Measurements from ENCODE around the gene NEK9. TPM values are rescaled to one million over a fixed set of nuclear protein-coding genes. Genes with fewer than 3 reads are reported as not detected.

The NEK9 gene
- total RNA-seq, 1 donor from 2014 or later = 25.9 TPM

GRCh38 chr14:75098212-75098611 is 28.6 kb downstream of the NEK9 start:
- H3K9me3 Mint-ChIP-seq = no peaks in the 10 kb centered on the region
- H3K36me3 Mint-ChIP-seq = peaks cover 34% of the 10 kb centered on the region
- no peak for DNase-seq (ENCODE audit: low spot score)
- H3F3A ChIP-seq (ENCODE audit: low read depth) = peaks cover 6% of the 10 kb centered on the region
- H3K27ac Mint-ChIP-seq = no peak overlapping the region
- TF ChIP-seq CTCF (IDR thresholded peaks at IDR 0.05) (no peak), EZH2 (IDR thresholded peaks at IDR 0.05) (no peak)
- no peaks in the 10 kb centered on the region for H3K79me2 ChIP-seq (ENCODE audit: low read depth)
- no peak overlapping the region for H3K4me3 ChIP-seq
- H3K9me3 ChIP-seq (ENCODE audit: low read depth) = no peaks in the 10 kb centered on the region
- H2AFZ ChIP-seq (replicated peaks) = no peak overlapping the region
- no peaks in the 10 kb centered on the region for H4K20me1 ChIP-seq (ENCODE audit: low read depth)
- no peaks in the 10 kb centered on the region for H3K36me3 ChIP-seq
- peaks cover 2% of the 10 kb centered on the region for H3K27me3 Mint-ChIP-seq (ENCODE audit: insufficient read depth, low read depth)
- H3K4me1 ChIP-seq = no peaks in the 10 kb centered on the region
- H3K27me3 ChIP-seq = no peaks in the 10 kb centered on the region
- H3K9ac ChIP-seq = no peak overlapping the region
- H3K4me1 Mint-ChIP-seq = no peaks in the 10 kb centered on the region
- no peak overlapping the region for H3K4me2 ChIP-seq
- H3K4me3 Mint-ChIP-seq = no peak overlapping the region
- no peak overlapping the region for H3K27ac ChIP-seq

GRCh38 chr14:75096959-75097358 is 29.9 kb downstream of the NEK9 start:
- Histone ChIP-seq H3K4me1 (peaks cover 9% of the 10 kb centered on the region), H3K79me2 (ENCODE audit: low read depth) (no peaks in the 10 kb centered on the region), H3K27ac (no peak overlapping the region), H3K36me3 (no peaks in the 10 kb centered on the region), H3K27me3 (no peaks in the 10 kb centered on the region), H2AFZ (replicated peaks) (no peak overlapping the region), H3K4me2 (no peak overlapping the region), H3F3A (ENCODE audit: low read depth) (peaks cover 18% of the 10 kb centered on the region), H4K20me1 (ENCODE audit: low read depth) (no peaks in the 10 kb centered on the region), H3K9ac (no peak overlapping the region), H3K9me3 (ENCODE audit: low read depth) (no peaks in the 10 kb centered on the region), H3K4me3 (no peak overlapping the region)
- no peak for DNase-seq (ENCODE audit: low spot score)
- H3K9me3 Mint-ChIP-seq = no peaks in the 10 kb centered on the region
- no peak overlapping the region for H3K4me3 Mint-ChIP-seq
- H3K27me3 Mint-ChIP-seq (ENCODE audit: insufficient read depth, low read depth) = peaks cover 2% of the 10 kb centered on the region
- no peak for TF ChIP-seq EZH2phosphoT487 (IDR thresholded peaks at IDR 0.05)
- peaks cover 33% of the 10 kb centered on the region for H3K36me3 Mint-ChIP-seq
- H3K27ac Mint-ChIP-seq = no peak overlapping the region
- H3K4me1 Mint-ChIP-seq = no peaks in the 10 kb centered on the region

GRCh38 chr14:75095690-75096089 is 31.2 kb downstream of the NEK9 start:
- Mint-ChIP-seq H3K27ac (no peak overlapping the region), H3K4me1 (no peaks in the 10 kb centered on the region), H3K4me3 (no peak overlapping the region), H3K27me3 (ENCODE audit: insufficient read depth, low read depth) (peaks cover 2% of the 10 kb centered on the region), H3K9me3 (no peaks in the 10 kb centered on the region), H3K36me3 (peaks cover 30% of the 10 kb centered on the region)
- Histone ChIP-seq H2AFZ (replicated peaks) (no peak overlapping the region), H3K4me3 (no peak overlapping the region), H3K9me3 (ENCODE audit: low read depth) (no peaks in the 10 kb centered on the region), H3K9ac (no peak overlapping the region), H3K4me1 (peaks cover 21% of the 10 kb centered on the region), H3K79me2 (ENCODE audit: low read depth) (no peaks in the 10 kb centered on the region), H3K36me3 (no peaks in the 10 kb centered on the region), H4K20me1 (ENCODE audit: low read depth) (no peaks in the 10 kb centered on the region), H3F3A (ENCODE audit: low read depth) (peaks cover 28% of the 10 kb centered on the region), H3K27me3 (no peaks in the 10 kb centered on the region), H3K27ac (no peak overlapping the region), H3K4me2 (no peak overlapping the region)
- TF ChIP-seq EZH2phosphoT487 (IDR thresholded peaks at IDR 0.05) (no peak), CTCF (IDR thresholded peaks at IDR 0.05) (no peak), EZH2 (IDR thresholded peaks at IDR 0.05) (no peak)
- no peak for DNase-seq (ENCODE audit: low spot score)

GRCh38 chr14:75094896-75095295 is 32.0 kb downstream of the NEK9 start:
- Histone ChIP-seq H3K27me3 (no peaks in the 10 kb centered on the region), H3K9ac (no peak overlapping the region), H3K9me3 (ENCODE audit: low read depth) (no peaks in the 10 kb centered on the region), H4K20me1 (ENCODE audit: low read depth) (no peaks in the 10 kb centered on the region), H3K79me2 (ENCODE audit: low read depth) (no peaks in the 10 kb centered on the region), H3K4me1 (peaks cover 21% of the 10 kb centered on the region), H3K4me3 (no peak overlapping the region), H2AFZ (replicated peaks) (no peak overlapping the region), H3K36me3 (no peaks in the 10 kb centered on the region), H3K27ac (no peak overlapping the region), H3F3A (ENCODE audit: low read depth) (peaks cover 28% of the 10 kb centered on the region), H3K4me2 (no peak overlapping the region)
- H3K36me3 Mint-ChIP-seq = peaks cover 25% of the 10 kb centered on the region
- H3K4me3 Mint-ChIP-seq = no peak overlapping the region
- TF ChIP-seq EZH2phosphoT487 (IDR thresholded peaks at IDR 0.05) (no peak), CTCF (IDR thresholded peaks at IDR 0.05) (no peak), EZH2 (IDR thresholded peaks at IDR 0.05) (no peak)
- H3K4me1 Mint-ChIP-seq = no peaks in the 10 kb centered on the region
- no peaks in the 10 kb centered on the region for H3K9me3 Mint-ChIP-seq
- no peak for DNase-seq (ENCODE audit: low spot score)
- no peak overlapping the region for H3K27ac Mint-ChIP-seq
- peaks cover 2% of the 10 kb centered on the region for H3K27me3 Mint-ChIP-seq (ENCODE audit: insufficient read depth, low read depth)

Measured in neural progenitor cell (in vitro differentiated cells).